ENCODE measurements around the gene CFAP300. TPM values are rescaled to one million over a fixed set of nuclear protein-coding genes. Genes with fewer than 3 reads are reported as not detected.

CFAP300 gene
- total and polyA plus RNA-seq, 4 donors: 6.5 to 13.1 (median 7.4) TPM

- peaks cover 7% of the 10 kb centered on the region for H3K4me1 ChIP-seq (ENCODE audit: control insufficient read depth, insufficient read depth, low read length)
- H3K27ac ChIP-seq (ENCODE audit: low read depth, low read length): no peak overlapping the region
- H3K9me3 ChIP-seq (ENCODE audit: control insufficient read depth, insufficient read depth, low read length): no peaks in the 10 kb centered on the region
- H3K27me3 ChIP-seq (ENCODE audit: control insufficient read depth, insufficient read depth, low read length): peaks cover 9% of the 10 kb centered on the region
- no peak for DNase-seq (ENCODE audit: low read depth in 4 of 6, low spot score in 6 of 6)
- WGBS (ENCODE audit: insufficient coverage): no CpG with 5 or more reads among the region's 4 CpGs
- no peaks in the 10 kb centered on the region for H3K36me3 ChIP-seq (ENCODE audit: control insufficient read depth, insufficient read depth, low read length)
- H3K4me3 ChIP-seq (ENCODE audit: low read depth, low read length): no peak overlapping the region
These were observed 70.4 kb downstream of the CFAP300 start for GRCh38 chr11:102117472-102118113.

GRCh38 chr11:102118937-102119336 lies 71.7 kb downstream of the CFAP300 start:
- DNase-seq (ENCODE audit: low read depth in 4 of 6, low spot score in 6 of 6): peak in 2 of 6 donors; percentile 55 to 77
- Histone ChIP-seq H3K27ac (ENCODE audit: low read depth, low read length) (peak overlapping the region; percentile 42), H3K4me1 (ENCODE audit: control insufficient read depth, insufficient read depth, low read length) (peaks cover 6% of the 10 kb centered on the region), H3K36me3 (ENCODE audit: control insufficient read depth, insufficient read depth, low read length) (no peaks in the 10 kb centered on the region), H3K4me3 (ENCODE audit: low read depth, low read length) (no peak overlapping the region), H3K27me3 (ENCODE audit: control insufficient read depth, insufficient read depth, low read length) (peaks cover 2% of the 10 kb centered on the region), H3K9me3 (ENCODE audit: control insufficient read depth, insufficient read depth, low read length) (no peaks in the 10 kb centered on the region)
- 29% methylated on average over 2 of the region's 3 CpGs for WGBS (ENCODE audit: insufficient coverage)

- Histone ChIP-seq H3K4me1 (ENCODE audit: control insufficient read depth, insufficient read depth, low read length) (peaks cover 4% of the 10 kb centered on the region), H3K27ac (ENCODE audit: low read depth, low read length) (peak overlapping the region; percentile 42), H3K27me3 (ENCODE audit: control insufficient read depth, insufficient read depth, low read length) (no peaks in the 10 kb centered on the region), H3K9me3 (ENCODE audit: control insufficient read depth, insufficient read depth, low read length) (no peaks in the 10 kb centered on the region), H3K36me3 (ENCODE audit: control insufficient read depth, insufficient read depth, low read length) (no peaks in the 10 kb centered on the region), H3K4me3 (ENCODE audit: low read depth, low read length) (no peak overlapping the region)
- DNase-seq (ENCODE audit: low read depth in 4 of 6, low spot score in 6 of 6): peak in 2 of 6 donors; percentile 45 to 74
- 18% methylated on average over 4 of the region's 4 CpGs for WGBS (ENCODE audit: insufficient coverage)
These were observed 72.8 kb downstream of the CFAP300 start for GRCh38 chr11:102119997-102120396.

GRCh38 chr11:102120437-102120973 lies 73.3 kb downstream of the CFAP300 start:
- H3K27me3 ChIP-seq (ENCODE audit: control insufficient read depth, insufficient read depth, low read length): no peaks in the 10 kb centered on the region
- H3K9me3 ChIP-seq (ENCODE audit: control insufficient read depth, insufficient read depth, low read length): no peaks in the 10 kb centered on the region
- H3K27ac ChIP-seq (ENCODE audit: low read depth, low read length): no peak overlapping the region
- H3K4me1 ChIP-seq (ENCODE audit: control insufficient read depth, insufficient read depth, low read length): peaks cover 4% of the 10 kb centered on the region
- WGBS (ENCODE audit: insufficient coverage): no CpG with 5 or more reads among the region's 3 CpGs
- no peak overlapping the region for H3K4me3 ChIP-seq (ENCODE audit: low read depth, low read length)
- H3K36me3 ChIP-seq (ENCODE audit: control insufficient read depth, insufficient read depth, low read length): no peaks in the 10 kb centered on the region
- peak in 1 of 6 donors; percentile 14 for DNase-seq (ENCODE audit: low read depth in 4 of 6, low spot score in 6 of 6)

GRCh38 chr11:102121329-102121728 lies 74.1 kb downstream of the CFAP300 start:
- Histone ChIP-seq H3K4me1 (ENCODE audit: control insufficient read depth, insufficient read depth, low read length) (peaks cover 4% of the 10 kb centered on the region), H3K27ac (ENCODE audit: low read depth, low read length) (no peak overlapping the region), H3K36me3 (ENCODE audit: control insufficient read depth, insufficient read depth, low read length) (no peaks in the 10 kb centered on the region), H3K27me3 (ENCODE audit: control insufficient read depth, insufficient read depth, low read length) (no peaks in the 10 kb centered on the region), H3K4me3 (ENCODE audit: low read depth, low read length) (no peak overlapping the region), H3K9me3 (ENCODE audit: control insufficient read depth, insufficient read depth, low read length) (no peaks in the 10 kb centered on the region)
- 100% methylated on average over 1 of the region's 2 CpGs for WGBS (ENCODE audit: insufficient coverage)
- DNase-seq (ENCODE audit: low read depth in 4 of 6, low spot score in 6 of 6): no peak

Small RNA genes within 50 kb of the gene (small RNA-seq; reads per million reads assigned to genes)
- gene RNA5SP535 (ENCODE audit: low replicate concordance): not detected

Other genes starting within 250 kb of the CFAP300 start
- 10 to 100 TPM; 10.1 to 17.5 TPM for gene CEP126, start 132.4 kb upstream of the CFAP300 start, total RNA-seq
- 10 to 100 TPM; 15.0 to 19.1 TPM for gene CEP126, start 132.4 kb upstream of the CFAP300 start, polyA plus RNA-seq (ENCODE audit: insufficient read length in 2 of 2)
- 1 to 10 TPM; 1.9 to 4.7 TPM for gene ANGPTL5, start 130.9 kb upstream of the CFAP300 start, total RNA-seq
- under 1 TPM; 0.59 to 0.86 TPM for gene ANGPTL5, start 130.9 kb upstream of the CFAP300 start, polyA plus RNA-seq (ENCODE audit: insufficient read length in 2 of 2)
- gene YAP1, start 63.0 kb downstream of the CFAP300 start, total RNA-seq: 100 to 1,000 TPM in 1 of 2 donors, 10 to 100 TPM in 1; 69.8 to 110 TPM
- gene YAP1, start 63.0 kb downstream of the CFAP300 start, polyA plus RNA-seq (ENCODE audit: insufficient read length in 2 of 2): 10 to 100 TPM; 49.4 to 58.5 TPM